Fibroblast of skin of right biceps (primary cell): ENCODE results near the gene CDRT4.

Experiments
- DNase-seq: peaks from one replicate; pipeline ENCODE4 v3.0.0-alpha.2; 2013

CDRT4 gene

GRCh38 chr17:15422392-15422965, 44.9 kb downstream of the CDRT4 start:
- no peak for DNase-seq

GRCh38 chr17:15418781-15419180, 48.6 kb downstream of the CDRT4 start:
- no peak for DNase-seq

GRCh38 chr17:15414532-15415306, 52.7 kb downstream of the CDRT4 start:
- DNase-seq, result no peak

- no peak for DNase-seq
These were observed 54.2 kb downstream of the CDRT4 start for GRCh38 chr17:15413101-15413771.

GRCh38 chr17:15412606-15413005, 54.8 kb downstream of the CDRT4 start:
- DNase-seq, result no peak

GRCh38 chr17:15411384-15412198, 55.8 kb downstream of the CDRT4 start:
- no peak for DNase-seq

GRCh38 chr17:15409721-15410250, 57.6 kb downstream of the CDRT4 start:
- peak; percentile 92 for DNase-seq

GRCh38 chr17:15408803-15409202, 58.6 kb downstream of the CDRT4 start:
- no peak for DNase-seq

GRCh38 chr17:15406081-15406480, 61.3 kb downstream of the CDRT4 start:
- DNase-seq, result peak; percentile 30

- no peak for DNase-seq
These were observed 62.4 kb downstream of the CDRT4 start for GRCh38 chr17:15405058-15405415.

GRCh38 chr17:15404106-15405057, 63.0 kb downstream of the CDRT4 start:
- peak; percentile 75 for DNase-seq

- peak; percentile 22 for DNase-seq
These were observed 64.0 kb downstream of the CDRT4 start for GRCh38 chr17:15403276-15403939.

- DNase-seq, result no peak
These were observed 68.0 kb downstream of the CDRT4 start for GRCh38 chr17:15399443-15399842.

- peak; percentile 81 for DNase-seq
These were observed 68.6 kb downstream of the CDRT4 start for GRCh38 chr17:15398736-15399331.

- DNase-seq, result peak; percentile 86
These were observed 69.1 kb downstream of the CDRT4 start for GRCh38 chr17:15398291-15398690.

GRCh38 chr17:15397620-15398019, 69.8 kb downstream of the CDRT4 start:
- no peak for DNase-seq

- DNase-seq, result no peak
These were observed 72.3 kb downstream of the CDRT4 start for GRCh38 chr17:15395091-15395490.

- DNase-seq, result no peak
These were observed 74.0 kb downstream of the CDRT4 start for GRCh38 chr17:15393414-15393813.

- DNase-seq, result peak; percentile 78
These were observed 75.1 kb downstream of the CDRT4 start for GRCh38 chr17:15392326-15392741.

- DNase-seq, result no peak
These were observed 78.9 kb downstream of the CDRT4 start for GRCh38 chr17:15388356-15389041.
